GM18951 (cell line): Measurements from ENCODE around the gene GPR146.

Experiments
- POLR2A ChIP-seq: IDR thresholded peaks from 4 replicates; pipeline ENCODE4 v1.6.1; 2011; ENCODE audit warnings: mild to moderate bottlenecking; ENCODE audit not compliant: insufficient read length, insufficient read depth; ENCODE audit errors: extremely low read depth
- in situ Hi-C: fragments of 300-500 bp; cut with MboI; formaldehyde crosslinking; loops from one replicate; pipeline ENCODE4 v1.12.0; 2022; ENCODE audit warnings: low sequenced_read_pairs, mixed read lengths, inconsistent platforms; ENCODE audit not compliant: unreplicated experiment

The GPR146 gene

DNA sequence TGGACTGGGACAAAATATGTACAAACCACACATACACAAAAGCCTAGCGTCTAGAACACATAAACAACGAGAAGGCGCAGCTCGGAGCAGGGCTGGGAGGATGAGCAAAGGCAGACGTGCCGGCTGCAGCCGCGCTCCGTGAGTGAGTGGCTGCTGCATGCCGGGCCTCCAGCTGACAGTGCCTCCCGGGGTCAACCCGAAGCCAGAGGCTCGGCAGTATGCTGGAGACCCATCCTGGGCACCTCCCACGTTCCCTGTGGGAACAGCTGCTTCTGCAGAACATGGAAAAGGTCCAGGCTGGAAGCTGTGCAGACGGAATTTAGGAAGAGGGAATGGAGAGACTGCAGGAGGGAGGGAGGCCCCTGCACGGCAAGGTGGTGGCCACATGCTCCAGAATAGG is 3.6 kb upstream of the GPR146 start:
- in situ Hi-C loops: loop anchor here (10.0 kb wide), 1 partner anchor 46 kb away; no protein-coding TSS in a partner anchor
- no peak for TF ChIP-seq POLR2A

DNA sequence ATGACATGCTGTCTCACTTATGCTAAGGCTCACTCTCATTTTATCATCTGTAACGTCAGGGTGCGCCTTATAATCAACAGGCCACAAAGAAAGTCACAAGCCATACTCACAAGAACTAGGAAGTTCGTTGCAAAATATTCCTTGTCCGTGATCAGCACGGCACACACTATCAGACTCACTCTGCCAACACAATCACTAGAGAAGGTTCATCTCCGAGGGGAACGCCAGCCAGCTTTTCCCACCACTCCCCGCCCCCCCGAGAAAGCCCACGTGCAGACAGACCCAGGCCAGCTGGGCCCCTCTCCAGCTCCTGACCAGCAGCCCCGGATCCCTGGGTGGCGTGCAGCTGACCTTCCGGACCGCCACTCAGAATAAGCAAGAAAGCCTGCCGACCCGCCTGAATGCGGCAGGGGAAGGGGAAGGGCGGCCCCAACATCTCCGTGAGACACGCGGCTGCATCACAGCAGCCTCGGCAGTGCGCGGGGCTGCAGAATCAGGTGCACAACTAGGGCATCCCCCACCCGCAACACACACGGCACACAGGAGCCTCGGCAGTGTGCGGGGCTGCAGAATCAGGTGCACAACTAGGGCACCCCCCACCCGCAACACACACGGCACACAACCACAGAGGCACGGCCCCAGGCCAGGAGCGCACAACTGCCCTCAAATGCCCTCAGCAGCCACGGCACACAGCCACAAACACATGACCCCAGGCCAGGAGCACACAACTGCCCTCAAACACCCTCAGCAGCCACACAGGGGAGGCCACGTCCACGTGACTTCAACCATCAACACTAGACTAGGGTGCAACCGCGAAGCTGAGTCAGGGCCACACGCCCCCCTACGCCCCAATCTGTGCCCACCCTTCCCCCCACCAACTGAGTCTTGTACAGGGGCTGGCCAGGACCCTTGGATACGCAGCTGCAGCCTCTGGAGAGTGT is 2.5 kb upstream of the GPR146 start:
- in situ Hi-C loops: loop anchor here (10.0 kb wide), 1 partner anchor 47 kb away; no protein-coding TSS in a partner anchor
- no peak for TF ChIP-seq POLR2A

DNA sequence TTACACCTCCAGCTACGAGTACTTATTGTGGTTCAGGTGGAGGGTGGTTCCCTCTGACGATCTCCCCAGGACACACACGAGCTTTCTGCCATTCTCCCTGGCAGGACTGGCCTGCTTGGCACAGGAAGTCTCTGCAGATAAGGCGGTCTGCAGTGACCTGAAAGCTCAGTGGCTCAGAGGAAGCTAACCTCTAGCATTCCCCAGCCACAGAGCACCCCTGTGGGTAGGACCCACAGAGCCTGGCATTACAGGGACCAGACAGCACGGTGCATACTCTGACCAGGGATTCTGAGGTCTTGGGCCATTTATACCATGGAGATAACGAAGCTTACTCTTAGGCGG is 1.9 kb upstream of the GPR146 start:
- no peak for TF ChIP-seq POLR2A
- in situ Hi-C loops: loop anchor here (10.0 kb wide), 1 partner anchor 48 kb away; no protein-coding TSS in a partner anchor

DNA sequence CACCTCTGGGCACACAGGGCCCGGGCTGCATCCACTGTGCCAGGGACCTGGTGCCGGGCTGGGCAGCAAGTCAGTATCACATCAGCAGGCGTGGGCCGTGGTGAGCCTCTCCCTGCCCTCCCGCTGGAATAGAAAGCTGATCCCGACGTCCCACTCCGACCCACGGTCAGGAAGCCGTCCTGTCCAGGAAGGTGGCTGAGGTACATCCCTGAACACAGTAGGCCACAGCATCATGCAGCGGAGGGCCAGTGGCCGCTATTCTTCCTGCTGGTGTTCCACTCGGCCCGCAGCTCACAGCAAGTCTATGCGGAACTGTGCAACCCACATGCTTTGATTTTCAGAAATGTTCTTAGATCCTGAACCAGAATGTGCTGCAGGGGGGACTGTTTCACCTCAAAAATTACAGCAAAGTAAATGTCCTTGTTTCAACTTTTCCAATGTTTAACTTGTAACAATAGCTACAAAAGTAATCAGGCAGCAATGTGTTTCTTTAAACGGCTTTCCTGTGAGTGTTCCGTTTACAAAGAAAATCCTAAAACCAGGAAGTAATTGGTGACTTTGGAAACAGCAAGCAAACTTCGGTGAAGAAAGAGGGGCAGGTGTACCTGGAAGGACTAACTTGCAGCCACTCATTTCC is 676 bp upstream of the GPR146 start:
- TF ChIP-seq POLR2A: no peak
- in situ Hi-C loops: loop anchor here (10.0 kb wide), 1 partner anchor 49 kb away; no protein-coding TSS in a partner anchor

DNA sequence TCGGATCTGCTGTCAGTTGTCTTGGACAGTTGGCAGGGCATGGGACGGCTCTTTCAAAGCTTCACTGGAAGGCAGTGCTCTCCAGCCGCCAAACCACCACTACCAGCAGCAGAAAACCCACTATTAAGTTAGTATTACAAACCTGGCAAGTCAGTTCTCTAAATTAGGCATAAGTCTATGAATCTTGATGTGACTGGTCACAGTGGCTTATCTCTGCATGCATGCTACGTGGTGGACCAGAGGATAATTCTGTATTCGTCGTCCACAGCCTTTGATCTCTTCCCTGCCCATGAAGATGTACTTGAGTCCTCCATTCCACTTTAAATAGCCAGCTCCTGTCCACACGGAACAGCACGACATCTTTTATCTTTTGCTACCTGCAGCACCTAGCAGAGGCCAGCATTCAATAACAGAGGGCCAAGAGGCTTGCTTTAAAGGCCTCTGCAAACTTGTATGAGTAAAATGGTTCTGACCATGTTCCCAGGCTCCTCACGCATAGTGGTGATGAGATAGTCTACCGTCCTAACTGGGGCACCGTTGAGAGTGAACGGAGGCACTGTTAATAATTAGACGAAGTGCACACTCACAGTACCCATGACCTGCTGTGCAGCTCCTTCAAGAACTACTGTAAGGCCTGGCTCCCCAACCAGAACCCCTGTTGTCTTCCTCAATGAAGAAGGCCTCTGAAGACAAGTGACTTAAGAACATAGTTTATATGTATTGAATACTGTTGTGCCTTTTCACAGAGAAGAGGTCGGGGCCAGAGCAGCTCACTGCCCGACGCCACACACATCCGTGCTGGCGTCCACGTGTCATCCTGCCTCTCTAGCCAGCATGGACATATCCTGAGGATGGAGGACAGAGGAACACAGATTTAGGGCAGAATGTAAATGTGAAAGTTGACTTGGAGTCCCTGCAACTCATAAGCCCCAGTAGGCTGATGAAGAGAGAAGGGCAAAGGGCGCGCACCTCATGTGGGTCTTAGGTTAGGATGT is 1.0 kb downstream of the GPR146 start:
- no peak for TF ChIP-seq POLR2A
- in situ Hi-C loops: loop anchor here (10.0 kb wide), 1 partner anchor 51 kb away; no protein-coding TSS in a partner anchor

DNA sequence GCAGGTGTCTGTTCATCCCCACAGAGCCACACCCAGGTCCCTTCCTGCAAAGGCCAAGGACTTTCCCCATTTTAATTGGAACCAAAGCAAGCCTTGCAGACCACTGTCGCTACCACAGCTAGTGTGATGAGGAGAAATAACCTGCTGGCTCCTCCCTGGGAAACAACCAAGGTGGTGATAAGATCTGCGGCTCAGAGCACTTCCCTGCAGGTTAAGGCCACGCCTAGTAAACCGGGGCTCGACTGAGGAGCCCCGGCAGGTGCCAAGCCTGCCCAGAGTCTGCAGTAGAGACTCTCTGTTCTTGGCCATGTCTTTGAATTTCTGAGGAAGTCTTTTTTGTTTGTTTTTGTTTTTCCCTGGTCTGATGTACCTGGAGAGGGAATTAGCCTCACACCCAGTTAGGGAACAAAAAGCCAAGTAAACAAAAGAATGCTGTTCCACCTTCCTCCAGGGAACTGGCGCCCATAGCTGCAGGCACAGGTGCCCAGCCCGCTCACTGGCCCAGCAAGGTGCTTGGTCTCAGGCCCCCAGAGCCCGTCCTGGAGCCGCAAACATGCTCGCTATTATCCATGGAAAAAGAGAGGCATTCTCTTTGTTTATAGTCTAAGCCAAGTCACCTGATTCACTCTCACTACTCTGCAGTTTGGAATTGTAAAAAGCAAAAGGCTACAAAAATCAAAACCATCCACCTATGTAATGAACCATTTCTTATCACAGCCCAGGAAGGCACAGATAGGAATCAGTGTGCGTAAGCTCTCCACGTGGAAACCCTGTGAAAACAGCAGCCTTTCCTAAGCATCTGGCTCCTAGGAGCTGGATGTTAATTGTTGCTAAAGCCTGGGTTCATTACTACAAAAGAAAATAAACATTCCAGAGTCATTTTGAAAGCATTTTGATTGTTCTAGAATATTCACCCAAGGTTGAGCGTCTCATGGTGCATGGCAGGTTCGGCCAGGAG is 2.7 kb downstream of the GPR146 start:
- in situ Hi-C loops: loop anchor here (10.0 kb wide), 1 partner anchor 52 kb away; no protein-coding TSS in a partner anchor
- TF ChIP-seq POLR2A: no peak

DNA sequence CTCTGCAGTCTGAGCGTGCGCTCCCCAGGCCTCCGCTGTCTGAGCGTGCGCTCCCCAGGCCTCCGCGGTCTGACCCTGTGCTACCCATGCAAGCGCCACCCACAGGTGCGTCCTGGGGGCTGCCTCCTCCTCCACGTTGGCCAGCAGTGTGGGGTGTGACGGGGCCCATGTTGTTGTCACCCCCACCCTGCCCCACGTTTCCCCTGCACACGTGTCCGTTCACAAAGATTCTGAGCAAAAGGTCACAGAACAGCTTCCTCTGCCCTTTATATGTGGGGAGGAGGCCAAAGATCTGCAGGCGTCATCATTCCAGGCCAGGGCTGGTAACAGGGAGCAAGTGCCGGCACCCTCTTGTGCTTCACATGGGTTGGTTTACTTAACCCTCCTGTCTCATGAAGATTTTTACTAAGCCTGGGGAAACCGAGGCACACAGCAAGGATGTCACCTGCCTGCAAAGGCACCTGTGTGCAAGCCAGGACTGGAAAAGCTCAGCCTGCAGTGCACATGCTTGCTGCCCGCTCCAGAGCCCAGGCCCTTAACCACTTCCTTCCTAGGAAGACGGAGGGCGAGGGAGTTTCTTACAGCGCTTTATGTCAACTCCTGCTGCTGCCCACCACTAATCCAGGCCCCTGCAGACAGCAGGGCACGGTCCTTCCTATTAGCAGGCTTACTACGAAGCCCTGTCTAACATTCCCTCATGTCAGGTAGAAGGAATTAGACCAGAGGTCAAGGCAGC is 4.8 kb downstream of the GPR146 start:
- no peak for TF ChIP-seq POLR2A
- in situ Hi-C loops: loop anchor here (10.0 kb wide), 1 partner anchor 54 kb away; no protein-coding TSS in a partner anchor

DNA sequence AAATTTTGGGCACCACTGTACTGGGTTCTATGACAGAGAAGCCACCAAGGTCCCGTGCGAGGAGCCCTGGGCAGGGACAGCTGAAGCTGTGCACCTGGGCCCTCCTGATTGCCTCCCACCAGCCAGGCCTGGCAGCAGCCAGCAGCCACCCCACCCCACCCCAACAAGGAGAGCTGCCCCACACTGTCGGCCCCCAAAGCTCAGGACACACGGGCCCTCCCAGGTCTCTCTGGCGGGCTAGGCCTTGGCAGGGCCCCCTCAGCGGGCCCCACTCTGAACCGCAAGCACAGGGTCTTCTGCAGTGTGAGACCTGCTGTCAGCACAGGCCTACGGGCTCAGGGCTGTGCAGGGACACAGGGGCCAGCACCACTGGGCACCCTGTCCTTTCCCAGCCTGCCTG is 5.5 kb downstream of the GPR146 start:
- in situ Hi-C loops: loop anchor here (10.0 kb wide), 1 partner anchor 55 kb away; no protein-coding TSS in a partner anchor
- no peak for TF ChIP-seq POLR2A

DNA sequence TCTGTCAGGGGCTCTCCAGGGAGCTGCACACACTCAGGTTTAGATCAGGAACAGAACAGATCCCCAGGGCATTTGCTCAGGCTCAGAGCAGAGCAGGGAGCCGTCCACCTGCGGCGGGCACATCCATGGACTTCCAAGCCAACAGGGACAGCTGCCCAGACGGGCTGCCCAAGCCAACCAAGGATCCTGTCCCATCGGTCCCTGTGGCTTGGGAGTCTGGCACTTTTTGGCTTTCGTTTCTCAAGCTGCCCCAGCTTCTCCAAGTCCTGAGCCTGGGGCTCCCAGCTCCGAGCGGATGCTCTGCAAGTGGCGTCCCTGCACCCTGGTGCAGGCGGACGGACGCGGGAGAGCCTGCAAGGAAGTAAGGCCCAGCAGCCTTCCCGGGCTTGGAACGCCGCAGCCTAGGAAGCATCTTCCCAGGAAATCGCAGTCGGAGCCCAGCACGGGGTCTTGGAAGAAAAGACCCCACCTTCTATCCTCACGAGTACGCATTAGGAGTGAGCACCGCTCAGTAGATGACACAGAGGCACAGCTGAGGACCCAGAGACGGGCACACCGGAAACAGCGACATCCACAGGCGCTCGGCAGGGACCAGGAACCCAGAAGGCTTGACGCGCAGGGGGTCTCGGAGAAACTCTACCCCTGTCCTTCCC is 6.0 kb downstream of the GPR146 start:
- in situ Hi-C loops: no loop called here
- no peak for TF ChIP-seq POLR2A

DNA sequence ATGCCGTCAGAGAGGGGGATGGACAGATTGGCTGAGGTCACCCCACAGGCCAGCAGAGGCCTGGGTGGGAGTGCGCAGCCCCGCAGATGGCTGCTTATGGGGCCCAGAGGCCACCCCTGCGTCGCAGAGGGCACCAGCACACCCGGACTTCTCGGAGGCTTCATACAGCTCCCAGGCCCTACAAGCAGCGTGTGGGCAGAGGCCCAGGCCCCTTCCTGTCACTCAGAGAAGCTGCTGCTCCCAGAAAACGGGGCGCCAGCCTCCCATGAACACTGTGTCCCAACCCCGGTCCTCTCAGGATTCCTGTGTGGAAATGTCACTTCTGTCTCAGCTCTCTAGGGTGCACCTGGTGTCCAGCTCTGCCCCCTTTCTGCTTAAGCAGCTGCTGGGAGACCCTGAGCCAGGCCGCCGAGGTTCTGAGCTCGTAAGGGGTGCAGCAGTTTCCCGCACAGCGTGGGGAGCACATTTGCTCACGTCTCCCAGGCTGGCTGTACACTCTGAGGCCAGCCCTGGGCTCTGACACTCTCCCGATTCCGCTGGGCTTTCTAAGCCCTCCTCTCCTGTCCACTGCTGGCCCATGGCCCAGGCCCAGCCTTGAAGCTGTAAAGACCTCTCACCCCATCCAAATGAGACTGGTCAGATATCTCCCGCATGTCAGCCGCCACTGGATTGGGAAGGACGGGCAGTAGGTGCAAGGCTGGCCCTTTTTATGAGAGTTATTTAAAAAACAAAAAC is 6.8 kb downstream of the GPR146 start:
- TF ChIP-seq POLR2A: no peak
- in situ Hi-C loops: no loop called here
